GM18870 (cell line): ENCODE measurements around the gene NAT8L.

Experiments used
- ATAC-seq: cut with Tn5 transposase; IDR thresholded peaks from one replicate; pipeline ENCODE4 v1.9.1; 2021; ENCODE audit warnings: moderate library complexity; ENCODE audit not compliant: unreplicated experiment

Gene NAT8L

DNA sequence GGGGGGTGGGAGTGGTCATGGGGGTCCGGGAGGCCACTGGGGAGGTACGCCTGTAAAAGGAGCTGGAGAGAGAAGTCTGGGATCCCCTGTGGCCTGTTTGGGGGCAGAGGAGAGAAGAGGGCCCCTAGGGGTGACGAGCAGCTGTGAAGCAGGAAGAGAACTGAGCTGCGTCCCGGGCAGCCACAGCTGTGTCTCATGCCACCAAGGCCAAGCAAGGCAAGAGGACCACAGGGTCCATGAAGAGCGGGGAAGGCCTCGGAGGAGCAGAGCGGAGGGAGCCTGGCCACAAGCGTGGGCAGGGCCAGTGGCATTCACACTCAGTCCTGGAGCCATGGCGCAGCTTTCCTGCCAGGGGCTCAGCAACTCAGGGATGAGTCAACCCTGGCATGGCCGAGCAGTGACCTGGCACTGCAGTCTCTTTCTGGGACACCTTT is 13.6 kb upstream of the NAT8L start:
- ATAC-seq = no peak

GRCh38 chr4:2046031-2046961 is 12.8 kb upstream of the NAT8L start:
- ATAC-seq = no peak

GRCh38 chr4:2047031-2047660 is 12.0 kb upstream of the NAT8L start:
- ATAC-seq = no peak

GRCh38 chr4:2047781-2048581 is 11.1 kb upstream of the NAT8L start:
- ATAC-seq = no peak

DNA sequence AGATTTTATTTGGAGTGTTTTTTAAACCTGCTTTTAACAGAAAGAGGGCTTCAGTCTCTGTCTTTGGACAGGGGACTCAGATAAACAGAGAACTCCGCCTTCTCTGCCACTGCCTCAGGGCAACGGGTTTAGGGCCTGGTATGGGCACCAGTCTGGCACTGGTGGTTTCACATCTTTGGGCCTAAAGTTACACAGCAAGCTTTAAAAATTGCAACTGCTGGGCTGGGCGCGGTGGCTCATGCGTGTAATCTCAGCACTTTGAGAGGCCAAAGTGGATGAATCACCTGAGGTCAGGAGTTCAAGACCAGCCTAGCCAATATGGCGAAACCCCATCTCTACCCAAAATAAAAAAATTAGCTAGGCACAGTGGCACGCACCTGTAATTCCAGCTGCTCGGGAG is 10.3 kb upstream of the NAT8L start:
- ATAC-seq = no peak

DNA sequence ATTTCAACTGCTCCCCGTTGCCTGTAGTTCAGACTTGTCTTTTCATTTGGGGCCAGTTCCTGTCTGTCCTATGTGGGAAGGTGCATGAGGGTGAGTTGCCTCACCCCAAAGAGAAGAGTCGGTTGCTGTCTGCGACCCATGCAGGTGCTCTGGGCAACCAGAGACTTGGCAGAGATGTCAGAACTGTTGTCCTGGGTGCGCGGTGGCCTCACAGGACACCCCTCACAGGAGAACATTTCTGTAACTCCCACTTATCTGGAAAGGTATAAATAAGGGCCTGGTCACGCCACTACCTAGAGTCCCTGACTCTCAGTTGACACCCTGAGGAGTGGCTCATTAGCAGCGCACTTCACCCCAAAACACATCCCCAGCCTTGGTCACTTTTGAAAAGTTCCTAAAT is 9.7 kb upstream of the NAT8L start:
- ATAC-seq = no peak

GRCh38 chr4:2049811-2050210 is 9.3 kb upstream of the NAT8L start:
- no peak for ATAC-seq

DNA sequence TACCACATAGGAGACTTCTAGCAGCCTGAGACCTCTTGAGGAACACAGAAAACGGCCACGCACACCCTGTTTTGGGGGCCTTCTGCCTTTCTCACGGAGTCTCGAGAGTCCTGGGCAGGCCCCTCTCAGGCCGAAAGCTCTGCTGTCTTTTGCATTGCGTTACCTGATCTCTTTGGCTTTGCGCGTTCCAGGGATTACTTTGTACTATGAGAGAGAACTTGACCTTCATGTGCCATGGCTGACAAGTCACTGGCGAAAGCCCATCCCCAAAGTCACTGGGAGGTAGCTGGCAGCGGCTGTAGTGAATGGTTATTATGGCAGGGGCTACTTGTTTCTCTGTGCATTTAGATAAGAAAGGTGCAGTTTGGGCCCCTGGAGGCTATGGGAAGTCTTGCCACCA is 8.0 kb upstream of the NAT8L start:
- ATAC-seq = no peak

- ATAC-seq = no peak
Measured at GRCh38 chr4:2054217-2054616, 4.9 kb upstream of the NAT8L start.

DNA sequence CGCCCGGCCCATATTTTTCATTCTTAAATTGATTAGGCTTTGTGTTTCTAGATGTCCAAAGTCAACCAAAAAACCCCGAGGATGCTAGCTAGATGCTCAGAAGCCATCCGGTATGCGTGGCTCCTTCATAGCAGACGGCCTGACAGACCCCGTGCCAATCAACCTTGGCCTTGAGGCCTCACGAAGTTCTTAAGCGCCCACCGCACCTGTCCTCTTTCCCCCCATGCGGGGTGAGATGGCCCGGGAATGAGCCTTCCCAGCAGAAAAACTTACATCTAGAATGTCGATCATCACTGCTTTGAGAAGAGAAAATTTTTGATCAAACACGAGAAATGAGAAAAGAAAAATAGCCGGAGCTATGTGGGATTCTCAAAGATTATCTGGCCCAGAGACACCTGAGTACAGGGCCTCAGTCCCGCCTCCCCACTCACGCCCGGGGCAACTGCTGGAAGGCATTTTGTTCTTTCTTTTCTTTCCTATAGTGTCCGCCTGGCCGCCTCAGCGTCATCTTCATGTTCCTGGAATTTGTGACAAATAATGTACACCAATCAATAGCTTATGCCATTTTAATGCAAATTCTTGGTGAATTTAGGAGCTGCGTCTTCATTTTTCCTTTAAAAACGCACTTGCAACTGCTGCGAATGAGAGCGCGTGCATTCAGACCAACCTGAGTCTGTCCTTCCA is 1.6 kb upstream of the NAT8L start:
- ATAC-seq = no peak

- ATAC-seq = no peak
Measured at GRCh38 chr4:2058264-2059045, 672 bp upstream of the NAT8L start.

DNA sequence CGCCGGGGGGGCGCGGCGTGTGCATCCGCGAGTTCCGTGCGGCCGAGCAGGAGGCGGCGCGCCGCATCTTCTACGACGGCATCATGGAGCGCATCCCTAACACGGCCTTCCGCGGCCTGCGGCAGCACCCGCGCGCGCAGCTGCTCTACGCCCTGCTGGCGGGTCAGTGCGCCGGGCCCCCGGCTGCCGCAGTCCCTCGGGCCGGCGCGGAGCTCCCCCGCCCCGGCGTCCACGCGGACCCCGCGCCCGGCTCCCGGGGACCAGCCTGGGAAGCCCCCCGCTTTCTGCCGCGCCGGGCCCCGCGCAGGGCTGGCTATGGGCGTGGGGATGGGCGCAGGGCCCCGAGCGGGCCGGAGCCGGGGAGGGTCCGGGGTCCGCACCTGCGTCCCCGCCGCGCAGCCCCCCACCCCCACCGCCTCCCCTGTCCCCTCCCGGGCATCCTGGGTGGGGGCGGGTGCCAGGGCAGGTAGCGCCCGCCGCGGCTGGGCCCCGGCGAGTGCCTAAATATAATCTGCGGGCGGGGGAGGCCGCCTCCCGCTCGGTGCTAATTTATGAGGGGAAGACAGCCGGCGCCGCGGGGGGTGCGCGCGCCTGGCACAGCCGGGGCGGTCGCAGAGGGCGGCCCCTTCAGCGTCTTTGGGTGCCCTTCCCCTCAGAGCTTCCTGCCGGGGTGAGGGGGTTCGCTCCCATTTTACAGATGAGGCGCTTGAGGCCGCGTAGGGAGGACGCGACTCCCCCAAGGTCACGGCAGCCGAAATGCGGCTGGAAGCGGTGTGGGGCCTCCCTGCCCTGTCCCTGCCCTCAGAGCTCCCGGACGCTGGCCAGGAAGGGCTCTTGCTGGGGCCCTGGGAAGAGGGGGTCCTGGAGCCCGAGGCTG is 837 bp downstream of the NAT8L start:
- no peak for ATAC-seq

- no peak for ATAC-seq
Measured at GRCh38 chr4:2060611-2061185, 1.6 kb downstream of the NAT8L start.

- no peak for ATAC-seq
Measured at GRCh38 chr4:2061186-2062131, 2.3 kb downstream of the NAT8L start.

- ATAC-seq = no peak
Measured at GRCh38 chr4:2062168-2062807, 3.2 kb downstream of the NAT8L start.

DNA sequence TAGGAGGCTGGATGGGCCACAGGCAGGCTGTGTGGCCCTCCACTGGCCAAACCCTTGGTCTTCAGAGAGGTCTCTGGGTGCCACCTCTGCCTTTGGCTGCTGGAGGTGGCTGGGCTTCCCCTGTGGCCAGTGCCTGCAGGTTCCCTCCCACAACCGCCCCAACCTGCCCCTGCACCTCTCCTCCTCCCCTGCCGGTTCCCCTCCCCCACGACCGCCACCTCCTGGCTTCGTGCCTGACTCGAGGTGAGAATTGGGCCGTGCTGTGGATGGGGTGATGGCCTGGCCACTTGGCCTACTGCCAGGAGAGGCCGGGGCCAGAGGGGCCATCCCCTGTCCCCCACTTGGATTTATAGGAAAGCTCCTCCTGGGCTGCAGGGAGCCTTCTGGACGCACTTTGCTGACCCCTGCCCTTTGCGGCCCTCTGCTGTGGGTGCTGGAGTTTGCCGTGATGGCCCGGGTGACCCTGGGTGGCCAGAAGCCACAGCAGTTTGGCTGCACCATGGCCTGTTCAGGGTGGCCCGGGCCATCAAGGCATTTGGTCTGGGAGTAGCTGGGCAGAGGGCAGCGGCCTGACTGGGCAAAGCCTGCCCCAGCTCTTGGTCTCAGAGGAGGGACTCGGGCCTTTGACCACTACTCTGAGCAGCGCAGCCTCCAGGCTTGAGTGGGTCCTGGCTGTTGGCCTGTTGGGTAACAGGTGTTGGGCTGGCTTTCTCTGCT is 3.8 kb downstream of the NAT8L start:
- no peak for ATAC-seq
